Activated CD4-positive, alpha-beta T cell treated with anti-CD3 and anti-CD28 coated beads, Interleukin-2, amount 10 ng/mL, durations not matched to agents 7 days and 5 days (primary cell): ENCODE results near the gene MAPRE2. TPM values are rescaled to one million over a fixed set of nuclear protein-coding genes. Genes with fewer than 3 reads are reported as not detected.

Source experiments
- CTCF ChIA-PET: fragments of 350-600 bp; sonication (Branson Sonifier 250); formaldehyde crosslinking; loops from one replicate; lab custom pipeline; 2021; ENCODE audit warnings: antibody characterized with exemption; lab: Charles Lee
- POLR2A ChIA-PET: fragments of 350-600 bp; sonication (Branson Sonifier 250); formaldehyde crosslinking; loops from one replicate; lab custom pipeline; 2021; ENCODE audit warnings: antibody characterized with exemption; lab: Charles Lee
- DNase-seq: peaks from one replicate; pipeline ENCODE4 v3.0.0-alpha.2; 2020
- H3K27ac Mint-ChIP-seq: one replicate; pipeline ENCODE4 v1.8.0; 2021; ENCODE audit warnings: mild to moderate bottlenecking, moderate library complexity, mixed read lengths
- H3K27me3 Mint-ChIP-seq: one replicate; pipeline ENCODE4 v1.8.0; 2021; ENCODE audit warnings: mixed read lengths
- H3K36me3 Mint-ChIP-seq: one replicate; pipeline ENCODE4 v1.8.0; 2021; ENCODE audit warnings: low read depth, mixed read lengths
- H3K4me1 Mint-ChIP-seq: one replicate; pipeline ENCODE4 v1.8.0; 2021; ENCODE audit warnings: mixed read lengths
- H3K4me3 Mint-ChIP-seq: one replicate; pipeline ENCODE4 v1.8.0; 2021; ENCODE audit warnings: mild to moderate bottlenecking, moderate library complexity, mixed read lengths
- H3K9me3 Mint-ChIP-seq: one replicate; pipeline ENCODE4 v1.8.0; 2021; ENCODE audit warnings: mixed read lengths
- total RNA-seq, 2 experiments: library from RNA; stranded (reverse); gene quantifications; one replicate each; pipeline ENCODE4 v1.2.3, GENCODE V29; 2021

MAPRE2 gene
- total RNA-seq, 2 experiments from 2014 or later: 48.6 to 61.9 TPM

- DNase-seq: no peak
- Mint-ChIP-seq H3K27me3 (no peaks in the 10 kb centered on the region), H3K4me3 (no peak overlapping the region), H3K4me1 (peaks cover 4% of the 10 kb centered on the region), H3K27ac (no peak overlapping the region), H3K9me3 (no peaks in the 10 kb centered on the region), H3K36me3 (peaks cover 23% of the 10 kb centered on the region)
- ChIA-PET POLR2A (no interaction called here), CTCF (interaction anchor here (0.6 to 1.4 kb wide), 2 partner anchors 22 to 32 kb away, joined by 3 read pairs; no protein-coding TSS in a partner anchor)
Measured at GRCh38 chr18:35072616-35073015, 31.4 kb downstream of the MAPRE2 start.

- Mint-ChIP-seq H3K4me3 (no peak overlapping the region), H3K27ac (no peak overlapping the region), H3K36me3 (peaks cover 23% of the 10 kb centered on the region), H3K9me3 (no peaks in the 10 kb centered on the region), H3K27me3 (no peaks in the 10 kb centered on the region), H3K4me1 (peaks cover 4% of the 10 kb centered on the region)
- CTCF ChIA-PET: interaction anchor here (0.6 to 1.4 kb wide), 5 partner anchors 23 to 252 kb away, joined by 3 to 4 read pairs (median 3); no protein-coding TSS in a partner anchor
- POLR2A ChIA-PET: no interaction called here
- no peak for DNase-seq
Measured at GRCh38 chr18:35073186-35074105, 32.2 kb downstream of the MAPRE2 start.

- H3K4me1 Mint-ChIP-seq: peaks cover 4% of the 10 kb centered on the region
- DNase-seq: no peak
- H3K9me3 Mint-ChIP-seq: no peaks in the 10 kb centered on the region
- H3K4me3 Mint-ChIP-seq: no peak overlapping the region
- H3K27me3 Mint-ChIP-seq: no peaks in the 10 kb centered on the region
- peaks cover 33% of the 10 kb centered on the region for H3K36me3 Mint-ChIP-seq
- ChIA-PET CTCF (interaction anchor here (0.5 to 1.3 kb wide), 4 partner anchors 12 to 1718 kb away, joined by 3 to 4 read pairs (median 3); no protein-coding TSS in a partner anchor), POLR2A (no interaction called here)
- no peak overlapping the region for H3K27ac Mint-ChIP-seq
Measured at GRCh38 chr18:35074581-35074980, 33.4 kb downstream of the MAPRE2 start.

- CTCF ChIA-PET: interaction anchor here (0.8 to 1.3 kb wide), 3 partner anchors 12 to 30 kb away, joined by 3 to 4 read pairs (median 3); no protein-coding TSS in a partner anchor
- POLR2A ChIA-PET: no interaction called here
- H3K9me3 Mint-ChIP-seq: no peaks in the 10 kb centered on the region
- no peak for DNase-seq
- H3K4me1 Mint-ChIP-seq: peaks cover 4% of the 10 kb centered on the region
- H3K27ac Mint-ChIP-seq: no peak overlapping the region
- H3K4me3 Mint-ChIP-seq: no peak overlapping the region
- H3K36me3 Mint-ChIP-seq: peaks cover 35% of the 10 kb centered on the region
- H3K27me3 Mint-ChIP-seq: no peaks in the 10 kb centered on the region
Measured at GRCh38 chr18:35075132-35075531, 33.9 kb downstream of the MAPRE2 start.

GRCh38 chr18:35076135-35076924 is 35.1 kb downstream of the MAPRE2 start:
- Mint-ChIP-seq H3K36me3 (peaks cover 32% of the 10 kb centered on the region), H3K27ac (no peak overlapping the region), H3K27me3 (no peaks in the 10 kb centered on the region), H3K4me1 (peaks cover 4% of the 10 kb centered on the region), H3K9me3 (no peaks in the 10 kb centered on the region), H3K4me3 (no peak overlapping the region)
- POLR2A ChIA-PET: no interaction called here
- DNase-seq: no peak
- CTCF ChIA-PET: no interaction called here

- Mint-ChIP-seq H3K27me3 (no peaks in the 10 kb centered on the region), H3K4me3 (no peak overlapping the region)
- POLR2A ChIA-PET: no interaction called here
Measured at GRCh38 chr18:35077937-35078336, 36.7 kb downstream of the MAPRE2 start.

GRCh38 chr18:35080058-35080457 is 38.8 kb downstream of the MAPRE2 start:
- H3K9me3 Mint-ChIP-seq: no peaks in the 10 kb centered on the region
- H3K36me3 Mint-ChIP-seq: peaks cover 19% of the 10 kb centered on the region
- ChIA-PET CTCF (no interaction called here), POLR2A (no interaction called here)
- no peak overlapping the region for H3K4me3 Mint-ChIP-seq
- H3K27ac Mint-ChIP-seq: no peak overlapping the region
- DNase-seq: no peak
- H3K27me3 Mint-ChIP-seq: no peaks in the 10 kb centered on the region
- H3K4me1 Mint-ChIP-seq: no peaks in the 10 kb centered on the region

More at GRCh38 chr18:35077937-35078336, 36.7 kb downstream of the MAPRE2 start:
- Mint-ChIP-seq H3K9me3 (no peaks in the 10 kb centered on the region), H3K27ac (no peak overlapping the region), H3K4me1 (no peaks in the 10 kb centered on the region), H3K36me3 (peaks cover 22% of the 10 kb centered on the region)
- CTCF ChIA-PET: no interaction called here
- DNase-seq: no peak

- H3K27ac Mint-ChIP-seq: no peak overlapping the region
- no peaks in the 10 kb centered on the region for H3K27me3 Mint-ChIP-seq
- H3K4me1 Mint-ChIP-seq: no peaks in the 10 kb centered on the region
- ChIA-PET POLR2A (no interaction called here), CTCF (no interaction called here)
- no peak for DNase-seq
- H3K36me3 Mint-ChIP-seq: peaks cover 13% of the 10 kb centered on the region
- no peaks in the 10 kb centered on the region for H3K9me3 Mint-ChIP-seq
- no peak overlapping the region for H3K4me3 Mint-ChIP-seq
Measured at GRCh38 chr18:35083174-35083712, 42.0 kb downstream of the MAPRE2 start.

GRCh38 chr18:35084494-35085449 is 43.6 kb downstream of the MAPRE2 start:
- H3K27me3 Mint-ChIP-seq: no peaks in the 10 kb centered on the region
- ChIA-PET CTCF (interaction anchor here (0.9 to 1.5 kb wide), 4 partner anchors 9 to 24 kb away, joined by 3 read pairs; no protein-coding TSS in a partner anchor), POLR2A (no interaction called here)
- no peak overlapping the region for H3K27ac Mint-ChIP-seq
- DNase-seq: no peak
- peaks cover 7% of the 10 kb centered on the region for H3K36me3 Mint-ChIP-seq
- H3K9me3 Mint-ChIP-seq: no peaks in the 10 kb centered on the region
- H3K4me3 Mint-ChIP-seq: no peak overlapping the region
- H3K4me1 Mint-ChIP-seq: peaks cover 3% of the 10 kb centered on the region

GRCh38 chr18:35085450-35086380 is 44.5 kb downstream of the MAPRE2 start:
- ChIA-PET CTCF (interaction anchor here (0.7 to 1.5 kb wide), 2 partner anchors 9 to 20 kb away, joined by 3 read pairs; no protein-coding TSS in a partner anchor), POLR2A (no interaction called here)
- Mint-ChIP-seq H3K27me3 (no peaks in the 10 kb centered on the region), H3K9me3 (no peaks in the 10 kb centered on the region), H3K4me1 (peaks cover 3% of the 10 kb centered on the region), H3K4me3 (no peak overlapping the region), H3K27ac (no peak overlapping the region), H3K36me3 (peaks cover 8% of the 10 kb centered on the region)
- no peak for DNase-seq

GRCh38 chr18:35086704-35087103 is 45.5 kb downstream of the MAPRE2 start:
- POLR2A ChIA-PET: interaction anchor here (0.7 kb wide), 1 partner anchor 45 kb away, joined by 5 read pairs; no protein-coding TSS in a partner anchor

More at GRCh38 chr18:35086704-35087103, 45.5 kb downstream of the MAPRE2 start:
- no peak for DNase-seq
- H3K36me3 Mint-ChIP-seq: peaks cover 7% of the 10 kb centered on the region
- no peak overlapping the region for H3K27ac Mint-ChIP-seq
- no peaks in the 10 kb centered on the region for H3K9me3 Mint-ChIP-seq
- H3K4me1 Mint-ChIP-seq: peaks cover 3% of the 10 kb centered on the region
- CTCF ChIA-PET: interaction anchor here (0.7 to 0.8 kb wide), 2 partner anchors 8 to 12 kb away, joined by 3 read pairs; no protein-coding TSS in a partner anchor
- H3K27me3 Mint-ChIP-seq: no peaks in the 10 kb centered on the region
- no peak overlapping the region for H3K4me3 Mint-ChIP-seq
